ENCODE measurements around the gene SLC30A2. TPM values are rescaled to one million over a fixed set of nuclear protein-coding genes. Genes with fewer than 3 reads are reported as not detected.
A peak's percentile ranks its signal among the peaks of the same experiment; 100 is the strongest.

SLC30A2 gene
- total and polyA plus RNA-seq, 9 of the 15 experiments (the other 6 are each of a cell fraction or from before 2014, with no cell fraction given) = 0.01 to 0.18 (median 0.06) TPM; not detected in 3

- TF ChIP-seq PRDM10 (IDR thresholded peaks at IDR 0.05; ENCODE audit: partially characterized antibody) = peak; percentile 63
- TF ChIP-seq JUND (IDR thresholded peaks at IDR 0.05; ENCODE audit: borderline replicate concordance, low read depth, low read length) = no peak
- no peak for TF ChIP-seq JUND (tag; IDR thresholded peaks at IDR 0.05; ENCODE audit: borderline replicate concordance, low read depth, low read length)
- TF ChIP-seq PKNOX1 (IDR thresholded peaks at IDR 0.05) = peak; percentile 65
- no peak for TF ChIP-seq CEBPG (CRISPR knock-in tag; IDR thresholded peaks at IDR 0.05)
- no peak for TF ChIP-seq CEBPG (tag; conservative IDR thresholded peaks at IDR 0.05 in 1 of 2, IDR thresholded peaks at IDR 0.05 in 1 of 2)
- TF ChIP-seq KLF1 (tag; IDR thresholded peaks at IDR 0.05) = no peak
- no peak for TF ChIP-seq ZNF311 (CRISPR knock-in tag; IDR thresholded peaks at IDR 0.05)
- no peak for TF ChIP-seq ZBTB34 (CRISPR knock-in tag; IDR thresholded peaks at IDR 0.05)
- TF ChIP-seq SPI1 (IDR thresholded peaks at IDR 0.05; ENCODE audit: borderline replicate concordance, low read depth, low read length) = no peak
- TF ChIP-seq KDM1A (IDR thresholded peaks at IDR 0.05) = 0 out of 4 replicates have a peak, but pooled peaks of 1 of the 2 experiments have one; percentile 22
- no peak for TF ChIP-seq MNT (conservative IDR thresholded peaks at IDR 0.05)
- TF ChIP-seq PHF21A (IDR thresholded peaks at IDR 0.05; ENCODE audit: borderline replicate concordance, low read depth) = no peak
- no peak for TF ChIP-seq ARHGAP35 (IDR thresholded peaks at IDR 0.05; ENCODE audit: partially characterized antibody)
- TF ChIP-seq MXD1 (CRISPR knock-in tag; IDR thresholded peaks at IDR 0.05; ENCODE audit: borderline replicate concordance, poor library complexity, severe bottlenecking) = no peak
- TF ChIP-seq GABPA (tag; conservative IDR thresholded peaks at IDR 0.05; ENCODE audit: low read depth) = no peak
- TF ChIP-seq MLLT1 (IDR thresholded peaks at IDR 0.05) = no peak
Measured at GRCh38 chr1:25991937-25992688, 53.8 kb downstream of the SLC30A2 start (continued).
